H9 (cell line): Measurements from ENCODE around the gene ADSS1. TPM values are rescaled to one million over a fixed set of nuclear protein-coding genes. Genes with fewer than 3 reads are reported as not detected.

Source experiments
- DNase-seq: peaks from one replicate; pipeline ENCODE4 v3.0.0-alpha.2; 2017
- H2AFZ ChIP-seq: one replicate; pipeline ENCODE4 v1.6.1; 2013; ENCODE audit warnings: mild to moderate bottlenecking, low read length, control low read depth, moderate library complexity
- H2AK5ac ChIP-seq: 2 replicates; pipeline ENCODE4 v1.6.1; 2013; ENCODE audit warnings: low read length, control low read depth, mixed read lengths; ENCODE audit not compliant: insufficient read length
- H2BK120ac ChIP-seq: one replicate; pipeline ENCODE4 v1.6.1; 2013; ENCODE audit warnings: low read depth, mild to moderate bottlenecking, low read length, control low read depth, inconsistent platforms; ENCODE audit not compliant: poor library complexity, severe bottlenecking
- H2BK12ac ChIP-seq: 2 replicates; pipeline ENCODE4 v1.6.1; 2013; ENCODE audit warnings: low read length, control low read depth, mixed read lengths, low read depth; ENCODE audit not compliant: insufficient read length
- H2BK15ac ChIP-seq: 2 replicates; pipeline ENCODE4 v1.6.1; 2013; ENCODE audit warnings: low read depth, low read length, control low read depth
- H2BK20ac ChIP-seq: one replicate; pipeline ENCODE4 v1.6.1; 2013; ENCODE audit warnings: low read depth, mild to moderate bottlenecking, low read length, control low read depth, inconsistent platforms; ENCODE audit not compliant: poor library complexity, severe bottlenecking
- H2BK5ac ChIP-seq: 2 replicates; pipeline ENCODE4 v1.6.1; 2013; ENCODE audit warnings: low read length, control low read depth, mixed read lengths; ENCODE audit not compliant: insufficient read length
- H3K14ac ChIP-seq: 2 replicates; pipeline ENCODE4 v1.6.1; 2013; ENCODE audit warnings: low read length, control low read depth; ENCODE audit not compliant: insufficient read depth
- H3K18ac ChIP-seq: 2 replicates; pipeline ENCODE4 v1.6.1; 2013; ENCODE audit warnings: low read depth, mild to moderate bottlenecking, mixed read lengths, low read length, control low read depth; ENCODE audit not compliant: insufficient read length
- H3K23ac ChIP-seq: 2 replicates; pipeline ENCODE4 v1.6.1; 2013; ENCODE audit warnings: low read length, control low read depth, mixed read lengths, low read depth; ENCODE audit not compliant: insufficient read length
- H3K23me2 ChIP-seq: 2 replicates; pipeline ENCODE4 v1.6.1; 2013; ENCODE audit warnings: low read depth, mild to moderate bottlenecking, mixed read lengths, low read length, control low read depth; ENCODE audit not compliant: insufficient read length, poor library complexity, severe bottlenecking
- H3K27ac ChIP-seq: 2 replicates; pipeline ENCODE4 v1.5.1; 2013; ENCODE audit warnings: low read length, control low read depth, mixed read lengths, low read depth; ENCODE audit not compliant: insufficient read length
- H3K27me3 ChIP-seq: 2 replicates; pipeline ENCODE4 v1.6.1; 2013; ENCODE audit warnings: low read length, control low read depth, inconsistent platforms; ENCODE audit not compliant: insufficient read depth
- H3K4ac ChIP-seq: 2 replicates; pipeline ENCODE4 v1.6.1; 2013; ENCODE audit warnings: low read depth, mild to moderate bottlenecking, control low read depth, inconsistent platforms, low read length, moderate library complexity
- H3K4me1 ChIP-seq: 2 replicates; pipeline ENCODE4 v1.6.1; 2013; ENCODE audit warnings: low read length, control low read depth, inconsistent platforms; ENCODE audit not compliant: insufficient read depth
- H3K4me2 ChIP-seq: 2 replicates; pipeline ENCODE4 v1.6.1; 2013; ENCODE audit warnings: low read length, control low read depth, mixed read lengths; ENCODE audit not compliant: insufficient read length, insufficient read depth
- H3K56ac ChIP-seq: 2 replicates; pipeline ENCODE4 v1.6.1; 2013; ENCODE audit warnings: low read depth, mild to moderate bottlenecking, mixed read lengths, low read length, control low read depth; ENCODE audit not compliant: insufficient read length
- H3K79me1 ChIP-seq: 2 replicates; pipeline ENCODE4 v1.6.1; 2013; ENCODE audit warnings: low read depth, mild to moderate bottlenecking, moderate library complexity, low read length, control low read depth, inconsistent platforms; ENCODE audit not compliant: insufficient read depth, poor library complexity, severe bottlenecking
- H3K79me2 ChIP-seq: 2 replicates; pipeline ENCODE4 v1.6.1; 2013; ENCODE audit warnings: low read length, control low read depth, inconsistent platforms; ENCODE audit not compliant: insufficient read depth
- H3K9ac ChIP-seq: 2 replicates; pipeline ENCODE4 v1.6.1; 2013; ENCODE audit warnings: low read length, control low read depth, mixed read lengths; ENCODE audit not compliant: insufficient read length; ENCODE audit errors: extremely low read depth
- H3K9me3 ChIP-seq: one replicate; pipeline ENCODE4 v1.6.1; 2013; ENCODE audit warnings: low read depth, low read length, inconsistent platforms; ENCODE audit not compliant: control insufficient read depth
- H3T11ph ChIP-seq: one replicate; pipeline ENCODE4 v1.6.1; 2013; ENCODE audit warnings: mild to moderate bottlenecking, low read length, control low read depth, inconsistent platforms
- H4K20me1 ChIP-seq: one replicate; pipeline ENCODE4 v1.6.1; 2013; ENCODE audit not compliant: control insufficient read depth, insufficient read length, insufficient read depth
- H4K5ac ChIP-seq: 2 replicates; pipeline ENCODE4 v1.6.1; 2013; ENCODE audit warnings: low read depth, mild to moderate bottlenecking, mixed read lengths, low read length, control low read depth; ENCODE audit not compliant: insufficient read length
- H4K8ac ChIP-seq: replicated peaks from 2 replicates; pipeline ENCODE4 v1.6.1; 2013; ENCODE audit warnings: low read length, control low read depth, mixed read lengths, low read depth; ENCODE audit not compliant: insufficient read length
- H4K91ac ChIP-seq: 2 replicates; pipeline ENCODE4 v1.6.1; 2013; ENCODE audit warnings: low read depth, mild to moderate bottlenecking, moderate library complexity, mixed read lengths, low read length, control low read depth; ENCODE audit not compliant: insufficient read length
- H3K27ac Mint-ChIP-seq, 3 experiments: 2 replicates in 2 of 3; 3 replicates in 1 of 3; pipeline ENCODE4 v1.8.0; 2020 to 2021; ENCODE audit warnings: mixed read lengths in 3 of 3, mild to moderate bottlenecking in 1 of 3, moderate library complexity in 1 of 3
- H3K27me3 Mint-ChIP-seq: 2 replicates; pipeline ENCODE4 v1.8.0; 2021; ENCODE audit warnings: low read depth, mild to moderate bottlenecking, moderate library complexity, mixed read lengths
- H3K36me3 Mint-ChIP-seq, 3 experiments: 2 replicates in 2 of 3; 3 replicates in 1 of 3; pipeline ENCODE4 v1.8.0; 2020 to 2021; ENCODE audit warnings: low read depth in 3 of 3, mixed read lengths in 3 of 3; ENCODE audit not compliant: insufficient read depth in 1 of 3
- H3K4me1 Mint-ChIP-seq, 2 experiments: 2 replicates each; pipeline ENCODE4 v1.8.0; 2020; ENCODE audit warnings: mixed read lengths in 2 of 2
- H3K4me3 Mint-ChIP-seq, 2 experiments: 2 replicates in 1 of 2; 3 replicates in 1 of 2; pipeline ENCODE4 v1.8.0; 2020 to 2021; ENCODE audit warnings: mild to moderate bottlenecking in 2 of 2, mixed read lengths in 2 of 2, moderate library complexity in 1 of 2
- H3K9me3 Mint-ChIP-seq, 2 experiments: 2 replicates in 1 of 2; 3 replicates in 1 of 2; pipeline ENCODE4 v1.8.0; 2020; ENCODE audit warnings: mild to moderate bottlenecking in 2 of 2, mixed read lengths in 2 of 2, moderate library complexity in 1 of 2
- CTCF ChIP-seq: fragments of 200-600 bp; sonication (generic); conservative IDR thresholded peaks from 3 replicates; pipeline ENCODE4 v1.8.0; 2021; ENCODE audit warnings: antibody characterized with exemption, mild to moderate bottlenecking
- WGBS: extraction: QIAGEN DNeasy Blood & Tissue Kit; methylation state at CpG from one replicate; pipeline ENCODE4 v1.1.7; 2013; ENCODE audit warnings: missing lambda C conversion rate, low lambda C conversion rate, mixed read lengths; ENCODE audit not compliant: insufficient read length; ENCODE audit errors: extremely low coverage; 5-methylcytosine and 5-hydroxymethylcytosine counted together
- total RNA-seq: library from RNA; stranded (reverse); gene quantifications from 2 replicates; pipeline ENCODE4 v1.2.1, GENCODE V29; 2021

ADSS1 gene
- total RNA-seq, 1 experiment from 2014 or later, result 8.5 TPM

- Histone ChIP-seq H3K9me3 (no peaks in the 10 kb centered on the region), H3K79me2 (no peaks in the 10 kb centered on the region), H4K8ac (no peak overlapping the region), H2AK5ac (no peak overlapping the region), H3K56ac (no peak overlapping the region), H3K23me2 (no peaks in the 10 kb centered on the region), H3K79me1 (no peaks in the 10 kb centered on the region), H3T11ph (no peak overlapping the region), H2AFZ (no peak overlapping the region), H3K27ac (no peak overlapping the region), H2BK20ac (no peak overlapping the region), H2BK15ac (no peak overlapping the region), H4K5ac (no peak overlapping the region), H2BK12ac (no peak overlapping the region), H4K91ac (no peak overlapping the region), H3K4ac (no peak overlapping the region), H3K4me1 (no peaks in the 10 kb centered on the region), H2BK120ac (no peak overlapping the region), H3K14ac (no peak overlapping the region; the same call in 1 of the 2 replicates), H2BK5ac (no peak overlapping the region), H4K20me1 (no peaks in the 10 kb centered on the region), H3K18ac (no peak overlapping the region), H3K23ac (no peak overlapping the region), H3K27me3 (no peaks in the 10 kb centered on the region), H3K4me2 (no peak overlapping the region), H3K9ac (no peak overlapping the region)
- Mint-ChIP-seq H3K27ac (no peak overlapping the region; a peak in 1 of 7 replicates), H3K9me3 (no peaks in the 10 kb centered on the region), H3K4me1 (peaks cover 0 to 3% of the 10 kb centered on the region in 2 experiments; a peak in 1 of 4 replicates), H3K27me3 (peaks cover 12% of the 10 kb centered on the region), H3K36me3 (peaks cover 3 to 9% (median 4%) of the 10 kb centered on the region in 3 experiments; a peak in 5 of 7 replicates), H3K4me3 (no peak overlapping the region)
- WGBS, result no CpG with 5 or more reads among the region's 26 CpGs
- TF ChIP-seq CTCF, result no peak
- no peak for DNase-seq
Measured at GRCh38 chr14:104735830-104736642, 12.0 kb downstream of the ADSS1 start.
